ENCODE measurements around the gene GAS2. TPM values are rescaled to one million over a fixed set of nuclear protein-coding genes. Genes with fewer than 3 reads are reported as not detected.

The GAS2 gene
- polyA plus RNA-seq, 3 donors = 0.86 to 1.00 (median 0.89) TPM

DNA sequence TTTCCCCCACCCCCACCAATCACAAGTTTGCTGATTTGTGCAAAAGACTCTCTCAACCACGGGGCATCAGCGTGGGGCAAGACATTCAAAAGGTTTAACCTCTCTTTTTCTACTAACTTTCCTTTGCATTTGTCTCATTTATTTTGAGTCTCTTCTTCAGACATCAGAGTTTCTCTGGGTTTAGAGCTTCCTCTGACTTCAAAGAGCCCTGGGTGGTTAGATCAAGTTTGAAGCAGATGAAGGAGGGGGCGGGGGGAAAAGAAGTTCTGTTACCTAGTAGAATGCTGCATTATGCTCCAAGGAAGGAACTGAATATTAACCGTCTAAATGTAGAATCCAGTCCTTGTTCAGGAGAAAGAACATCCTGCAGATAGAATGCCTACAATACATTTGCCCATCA lies 24.5 kb downstream of the GAS2 start:
- Histone ChIP-seq H3K27me3 (ENCODE audit: control insufficient read depth in 2 of 2, insufficient read depth in 2 of 2, low read length in 2 of 2) (no peaks in the 10 kb centered on the region), H3K27ac (ENCODE audit: low read depth in 1 of 2, low read length in 2 of 2) (no peak overlapping the region), H3K9me3 (replicated peaks in 1 of 2; ENCODE audit: control insufficient read depth in 1 of 2, insufficient read depth in 1 of 2, low read length in 2 of 2) (no peaks in the 10 kb centered on the region), H4K20me1 (ENCODE audit: insufficient read depth, low read length) (no peaks in the 10 kb centered on the region), H3K4me1 (ENCODE audit: control insufficient read depth in 1 of 2, insufficient read depth in 2 of 2, low read length in 2 of 2) (no peaks in the 10 kb centered on the region), H3K4me2 (replicated peaks; ENCODE audit: extremely low read depth, low read length, poor library complexity, severe bottlenecking) (no peak overlapping the region), H3K36me3 (replicated peaks in 1 of 2; ENCODE audit: control insufficient read depth in 1 of 2, insufficient read depth in 2 of 2, low read length in 2 of 2) (no peaks in the 10 kb centered on the region), H2AFZ (ENCODE audit: insufficient read depth, low read depth, low read length, poor library complexity, severe bottlenecking) (no peak overlapping the region), H3K9ac (ENCODE audit: insufficient read depth, low read length, poor library complexity, severe bottlenecking) (no peak overlapping the region), H3K79me2 (ENCODE audit: insufficient read depth, low read length) (no peaks in the 10 kb centered on the region), H3K4me3 (replicated peaks in 1 of 3; ENCODE audit: low read depth in 2 of 3, low read length in 3 of 3) (no peak overlapping the region)
- no peaks in the 10 kb centered on the region for H3K36me3 Mint-ChIP-seq
- no peak overlapping the region for H3K4me3 Mint-ChIP-seq
- DNase-seq = no peak
- H3K4me1 Mint-ChIP-seq = no peaks in the 10 kb centered on the region
- H3K27me3 Mint-ChIP-seq (ENCODE audit: low read depth in 3 of 3) = peaks cover 0 to 4% (median 2%) of the 10 kb centered on the region in 3 donors
- intact Hi-C loops (cut with micrococcal nuclease) = no loop called here
- TF ChIP-seq, protein P1, sequence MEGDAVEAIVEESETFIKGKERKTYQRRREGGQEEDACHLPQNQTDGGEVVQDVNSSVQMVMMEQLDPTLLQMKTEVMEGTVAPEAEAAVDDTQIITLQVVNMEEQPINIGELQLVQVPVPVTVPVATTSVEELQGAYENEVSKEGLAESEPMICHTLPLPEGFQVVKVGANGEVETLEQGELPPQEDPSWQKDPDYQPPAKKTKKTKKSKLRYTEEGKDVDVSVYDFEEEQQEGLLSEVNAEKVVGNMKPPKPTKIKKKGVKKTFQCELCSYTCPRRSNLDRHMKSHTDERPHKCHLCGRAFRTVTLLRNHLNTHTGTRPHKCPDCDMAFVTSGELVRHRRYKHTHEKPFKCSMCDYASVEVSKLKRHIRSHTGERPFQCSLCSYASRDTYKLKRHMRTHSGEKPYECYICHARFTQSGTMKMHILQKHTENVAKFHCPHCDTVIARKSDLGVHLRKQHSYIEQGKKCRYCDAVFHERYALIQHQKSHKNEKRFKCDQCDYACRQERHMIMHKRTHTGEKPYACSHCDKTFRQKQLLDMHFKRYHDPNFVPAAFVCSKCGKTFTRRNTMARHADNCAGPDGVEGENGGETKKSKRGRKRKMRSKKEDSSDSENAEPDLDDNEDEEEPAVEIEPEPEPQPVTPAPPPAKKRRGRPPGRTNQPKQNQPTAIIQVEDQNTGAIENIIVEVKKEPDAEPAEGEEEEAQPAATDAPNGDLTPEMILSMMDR (IDR thresholded peaks at IDR 0.05) = no peak
- H3K9me3 Mint-ChIP-seq = peaks cover 0 to 2% (median 0%) of the 10 kb centered on the region in 7 donors
- no peak overlapping the region for H3K27ac Mint-ChIP-seq
- WGBS (ENCODE audit: insufficient coverage) = 80% methylated on average over 1 of the region's 4 CpGs

DNA sequence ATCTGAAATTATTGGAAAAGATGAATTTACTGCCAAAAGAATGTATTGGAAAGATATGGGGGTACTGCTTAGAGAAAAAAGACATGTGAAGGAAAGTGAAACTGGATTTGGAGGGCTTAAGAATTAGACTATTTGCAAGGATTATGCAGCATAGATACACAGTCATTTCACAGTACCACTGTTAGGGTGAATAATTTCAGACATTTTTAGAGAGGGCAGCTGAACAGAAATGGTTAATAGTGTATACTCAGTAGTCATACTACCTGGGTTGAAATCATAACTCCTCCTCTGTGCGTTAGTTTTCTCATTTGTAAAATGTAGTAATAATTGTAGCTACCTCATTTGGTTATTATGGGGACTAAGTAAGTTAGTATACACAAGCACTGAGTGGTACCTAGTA lies 33.0 kb downstream of the GAS2 start:
- no peak overlapping the region for H3K9ac ChIP-seq (ENCODE audit: insufficient read depth, low read length, poor library complexity, severe bottlenecking)
- H3K36me3 ChIP-seq (replicated peaks in 1 of 2; ENCODE audit: control insufficient read depth in 1 of 2, insufficient read depth in 2 of 2, low read length in 2 of 2) = no peaks in the 10 kb centered on the region
- H2AFZ ChIP-seq (ENCODE audit: insufficient read depth, low read depth, low read length, poor library complexity, severe bottlenecking) = no peak overlapping the region
- intact Hi-C loops (cut with micrococcal nuclease) = no loop called here
- no peaks in the 10 kb centered on the region for H3K4me1 ChIP-seq (ENCODE audit: control insufficient read depth in 1 of 2, insufficient read depth in 2 of 2, low read length in 2 of 2)
- Mint-ChIP-seq H3K27me3 (ENCODE audit: low read depth in 3 of 3) (peaks cover 0 to 1% (median 0%) of the 10 kb centered on the region in 3 donors), H3K4me1 (no peaks in the 10 kb centered on the region), H3K4me3 (no peak overlapping the region), H3K36me3 (no peaks in the 10 kb centered on the region), H3K27ac (no peak overlapping the region), H3K9me3 (peaks cover 0 to 2% (median 0%) of the 10 kb centered on the region in 7 donors)
- WGBS (ENCODE audit: insufficient coverage) = no CpG with 5 or more reads among the region's 1 CpG
- no peak for DNase-seq
- H3K4me3 ChIP-seq (replicated peaks in 1 of 3; ENCODE audit: low read depth in 2 of 3, low read length in 3 of 3) = no peak overlapping the region
- no peaks in the 10 kb centered on the region for H3K9me3 ChIP-seq (replicated peaks in 1 of 2; ENCODE audit: control insufficient read depth in 1 of 2, insufficient read depth in 1 of 2, low read length in 2 of 2)
- no peaks in the 10 kb centered on the region for H3K27me3 ChIP-seq (ENCODE audit: control insufficient read depth in 2 of 2, insufficient read depth in 2 of 2, low read length in 2 of 2)
- TF ChIP-seq, protein P1 (IDR thresholded peaks at IDR 0.05) = no peak
- no peaks in the 10 kb centered on the region for H4K20me1 ChIP-seq (ENCODE audit: insufficient read depth, low read length)
- no peaks in the 10 kb centered on the region for H3K79me2 ChIP-seq (ENCODE audit: insufficient read depth, low read length)
- no peak overlapping the region for H3K4me2 ChIP-seq (replicated peaks; ENCODE audit: extremely low read depth, low read length, poor library complexity, severe bottlenecking)
- H3K27ac ChIP-seq (ENCODE audit: low read depth in 1 of 2, low read length in 2 of 2) = no peak overlapping the region

Measured in CD14-positive monocyte (primary cell).